ENCODE data around the gene DST. TPM values are rescaled to one million over a fixed set of nuclear protein-coding genes. Genes with fewer than 3 reads are reported as not detected.

Gene DST
- total RNA-seq, 2 experiments from 2014 or later, result 1.3 to 1.7 TPM

GRCh38 chr6:56480654-56481337, 161.9 kb downstream of the DST start:
- no peak for DNase-seq
- ChIA-PET POLR2A (no interaction called here), CTCF (no interaction called here)
- TF ChIP-seq, protein P1, sequence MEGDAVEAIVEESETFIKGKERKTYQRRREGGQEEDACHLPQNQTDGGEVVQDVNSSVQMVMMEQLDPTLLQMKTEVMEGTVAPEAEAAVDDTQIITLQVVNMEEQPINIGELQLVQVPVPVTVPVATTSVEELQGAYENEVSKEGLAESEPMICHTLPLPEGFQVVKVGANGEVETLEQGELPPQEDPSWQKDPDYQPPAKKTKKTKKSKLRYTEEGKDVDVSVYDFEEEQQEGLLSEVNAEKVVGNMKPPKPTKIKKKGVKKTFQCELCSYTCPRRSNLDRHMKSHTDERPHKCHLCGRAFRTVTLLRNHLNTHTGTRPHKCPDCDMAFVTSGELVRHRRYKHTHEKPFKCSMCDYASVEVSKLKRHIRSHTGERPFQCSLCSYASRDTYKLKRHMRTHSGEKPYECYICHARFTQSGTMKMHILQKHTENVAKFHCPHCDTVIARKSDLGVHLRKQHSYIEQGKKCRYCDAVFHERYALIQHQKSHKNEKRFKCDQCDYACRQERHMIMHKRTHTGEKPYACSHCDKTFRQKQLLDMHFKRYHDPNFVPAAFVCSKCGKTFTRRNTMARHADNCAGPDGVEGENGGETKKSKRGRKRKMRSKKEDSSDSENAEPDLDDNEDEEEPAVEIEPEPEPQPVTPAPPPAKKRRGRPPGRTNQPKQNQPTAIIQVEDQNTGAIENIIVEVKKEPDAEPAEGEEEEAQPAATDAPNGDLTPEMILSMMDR (IDR thresholded peaks at IDR 0.05), result no peak
- Mint-ChIP-seq H3K4me1 (ENCODE audit: low read depth) (no peaks in the 10 kb centered on the region), H3K4me3 (no peak overlapping the region), H3K27ac (no peak overlapping the region), H3K27me3 (no peaks in the 10 kb centered on the region), H3K36me3 (ENCODE audit: low read depth) (no peaks in the 10 kb centered on the region), H3K9me3 (peaks cover 7% of the 10 kb centered on the region)
- intact Hi-C loops (cut with micrococcal nuclease), result no loop called here
- ATAC-seq, result no peak

GRCh38 chr6:56480246-56480645, 162.4 kb downstream of the DST start:
- Mint-ChIP-seq H3K27me3 (no peaks in the 10 kb centered on the region), H3K9me3 (peaks cover 7% of the 10 kb centered on the region), H3K36me3 (ENCODE audit: low read depth) (no peaks in the 10 kb centered on the region), H3K4me3 (no peak overlapping the region), H3K4me1 (ENCODE audit: low read depth) (no peaks in the 10 kb centered on the region), H3K27ac (no peak overlapping the region)
- ChIA-PET CTCF (no interaction called here), POLR2A (no interaction called here)
- intact Hi-C loops (cut with micrococcal nuclease), result no loop called here
- TF ChIP-seq, protein P1 (IDR thresholded peaks at IDR 0.05), result no peak
- ATAC-seq (no peak), DNase-seq (no peak)

GRCh38 chr6:56479381-56479780, 163.3 kb downstream of the DST start:
- no peak for ATAC-seq
- intact Hi-C loops (cut with micrococcal nuclease), result no loop called here
- CTCF ChIA-PET, result no interaction called here
- H3K4me3 Mint-ChIP-seq, result no peak overlapping the region
- no peak for DNase-seq
- H3K4me1 Mint-ChIP-seq (ENCODE audit: low read depth), result no peaks in the 10 kb centered on the region
- no peak overlapping the region for H3K27ac Mint-ChIP-seq
- TF ChIP-seq, protein P1 (IDR thresholded peaks at IDR 0.05), result no peak
- no peaks in the 10 kb centered on the region for H3K36me3 Mint-ChIP-seq (ENCODE audit: low read depth)
- POLR2A ChIA-PET, result no interaction called here
- H3K9me3 Mint-ChIP-seq, result peaks cover 7% of the 10 kb centered on the region
- H3K27me3 Mint-ChIP-seq, result no peaks in the 10 kb centered on the region

DNA sequence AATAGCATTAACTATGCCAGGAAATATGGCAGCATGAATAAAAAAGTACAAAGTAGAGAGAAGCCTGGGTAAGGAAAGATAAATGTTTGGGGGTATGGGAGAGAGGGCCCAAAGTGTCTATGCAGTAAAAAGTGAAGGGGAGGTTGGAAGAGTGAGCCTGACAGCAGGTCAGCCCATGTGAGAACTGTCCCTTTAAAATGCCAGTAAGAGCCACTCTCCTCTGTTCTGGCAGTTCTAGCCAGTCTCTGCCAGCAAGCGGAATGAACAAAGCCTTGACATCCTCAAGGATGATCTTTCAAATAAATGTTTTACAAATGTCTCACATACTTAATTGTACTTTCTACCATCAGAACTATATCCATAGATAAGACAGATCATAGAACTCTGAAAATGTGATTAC, 164.5 kb downstream of the DST start:
- DNase-seq (no peak), ATAC-seq (no peak)
- intact Hi-C loops (cut with micrococcal nuclease), result no loop called here
- H3K4me1 Mint-ChIP-seq (ENCODE audit: low read depth), result no peaks in the 10 kb centered on the region
- no peak overlapping the region for H3K27ac Mint-ChIP-seq
- no peaks in the 10 kb centered on the region for H3K27me3 Mint-ChIP-seq
- H3K36me3 Mint-ChIP-seq (ENCODE audit: low read depth), result no peaks in the 10 kb centered on the region
- peaks cover 7% of the 10 kb centered on the region for H3K9me3 Mint-ChIP-seq
- POLR2A ChIA-PET, result no interaction called here
- no peak overlapping the region for H3K4me3 Mint-ChIP-seq
- CTCF ChIA-PET, result no interaction called here
- TF ChIP-seq, protein P1 (IDR thresholded peaks at IDR 0.05), result no peak

DNA sequence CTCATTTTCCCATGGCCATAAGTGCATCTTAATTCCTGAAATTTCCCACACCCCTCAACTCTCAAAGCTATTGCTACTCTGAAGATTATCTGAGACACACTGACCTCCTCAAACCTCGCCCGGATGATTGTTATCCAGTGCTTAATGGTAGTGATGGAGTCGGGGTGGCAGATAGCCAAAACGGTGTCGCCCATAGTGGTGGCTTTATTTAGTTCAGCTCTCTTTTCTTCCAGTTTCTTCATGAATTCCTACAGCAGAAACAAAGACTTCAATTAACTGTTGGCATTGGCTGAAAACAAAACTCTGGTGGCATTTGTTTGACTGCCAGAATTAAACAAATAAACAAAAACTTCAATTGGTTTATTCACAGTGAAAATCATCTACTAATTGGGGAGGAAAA, 165.4 kb downstream of the DST start:
- no peaks in the 10 kb centered on the region for H3K36me3 Mint-ChIP-seq (ENCODE audit: low read depth)
- intact Hi-C loops (cut with micrococcal nuclease), result no loop called here
- H3K4me1 Mint-ChIP-seq (ENCODE audit: low read depth), result no peaks in the 10 kb centered on the region
- CTCF ChIA-PET, result interaction anchor here (1.6 kb wide), 1 partner anchor 116 kb away, joined by 5 read pairs; no protein-coding TSS in a partner anchor
- H3K27me3 Mint-ChIP-seq, result no peaks in the 10 kb centered on the region
- peaks cover 7% of the 10 kb centered on the region for H3K9me3 Mint-ChIP-seq
- H3K27ac Mint-ChIP-seq, result no peak overlapping the region
- TF ChIP-seq, protein P1 (IDR thresholded peaks at IDR 0.05), result no peak
- POLR2A ChIA-PET, result no interaction called here
- DNase-seq, result no peak
- H3K4me3 Mint-ChIP-seq, result no peak overlapping the region
- no peak for ATAC-seq
